ENCODE results near the gene LRRC59. TPM values are rescaled to one million over a fixed set of nuclear protein-coding genes. Genes with fewer than 3 reads are reported as not detected.

Gene LRRC59
- total RNA-seq, 1 donor from 2014 or later, result 185 TPM

GRCh38 chr17:50347117-50347893, 50.0 kb downstream of the LRRC59 start:
- Histone ChIP-seq H3K4me2 (ENCODE audit: low read length) (peak overlapping the region; percentile 89), H3K27ac (ENCODE audit: low read depth, low read length) (peak overlapping the region; percentile 20), H3K79me2 (ENCODE audit: insufficient read depth, low read length) (peaks cover 43% of the 10 kb centered on the region), H3K36me3 (ENCODE audit: insufficient read depth, low read length) (no peaks in the 10 kb centered on the region), H2AFZ (ENCODE audit: low read depth, low read length) (no peak overlapping the region), H3K9me3 (ENCODE audit: insufficient read depth, low read depth, low read length) (no peaks in the 10 kb centered on the region), H3K4me3 (ENCODE audit: insufficient read depth, low read depth, low read length) (peak overlapping the region; percentile 96), H4K20me1 (ENCODE audit: insufficient read depth, low read length) (peaks cover 38% of the 10 kb centered on the region), H3K27me3 (ENCODE audit: insufficient read depth, low read length) (peaks cover 2% of the 10 kb centered on the region), H3K4me1 (ENCODE audit: insufficient read depth, low read length) (peaks cover 27% of the 10 kb centered on the region), H3K9ac (ENCODE audit: low read length) (peak overlapping the region; percentile 89)
- no peak for TF ChIP-seq EZH2 (IDR thresholded peaks at IDR 0.05; ENCODE audit: insufficient read depth, low read length)
- no peak for TF ChIP-seq CTCF (IDR thresholded peaks at IDR 0.05; ENCODE audit: insufficient read depth, low read depth, low read length)
- Mint-ChIP-seq H3K4me3 (ENCODE audit: unreplicated experiment) (peak overlapping the region; percentile 94), H3K27me3 (ENCODE audit: low read depth, unreplicated experiment) (no peaks in the 10 kb centered on the region), H3K4me1 (ENCODE audit: low read depth, unreplicated experiment) (peaks cover 18% of the 10 kb centered on the region), H3K9me3 (ENCODE audit: unreplicated experiment) (no peaks in the 10 kb centered on the region), H3K36me3 (ENCODE audit: low read depth, unreplicated experiment) (peaks cover 7% of the 10 kb centered on the region), H3K27ac (ENCODE audit: unreplicated experiment) (peak overlapping the region; percentile 62)
- no peak for DNase-seq (ENCODE audit: low read depth)
- FAIRE-seq, result no peak

GRCh38 chr17:50346313-50347116, 50.8 kb downstream of the LRRC59 start:
- peak overlapping the region; percentile 62 for H3K27ac Mint-ChIP-seq (ENCODE audit: unreplicated experiment)
- Histone ChIP-seq H3K9ac (ENCODE audit: low read length) (peak overlapping the region; percentile 89), H3K79me2 (ENCODE audit: insufficient read depth, low read length) (peaks cover 43% of the 10 kb centered on the region), H3K4me1 (ENCODE audit: insufficient read depth, low read length) (peaks cover 27% of the 10 kb centered on the region), H2AFZ (ENCODE audit: low read depth, low read length) (peak overlapping the region; percentile 70), H3K9me3 (ENCODE audit: insufficient read depth, low read depth, low read length) (no peaks in the 10 kb centered on the region), H3K4me3 (ENCODE audit: insufficient read depth, low read depth, low read length) (peak overlapping the region; percentile 96), H3K27me3 (ENCODE audit: insufficient read depth, low read length) (peaks cover 2% of the 10 kb centered on the region), H4K20me1 (ENCODE audit: insufficient read depth, low read length) (peaks cover 30% of the 10 kb centered on the region), H3K36me3 (ENCODE audit: insufficient read depth, low read length) (no peaks in the 10 kb centered on the region), H3K27ac (ENCODE audit: low read depth, low read length) (peak overlapping the region; percentile 20), H3K4me2 (ENCODE audit: low read length) (peak overlapping the region; percentile 89)
- no peak for DNase-seq (ENCODE audit: low read depth)
- H3K27me3 Mint-ChIP-seq (ENCODE audit: low read depth, unreplicated experiment), result no peaks in the 10 kb centered on the region
- no peak for FAIRE-seq
- no peaks in the 10 kb centered on the region for H3K9me3 Mint-ChIP-seq (ENCODE audit: unreplicated experiment)
- H3K36me3 Mint-ChIP-seq (ENCODE audit: low read depth, unreplicated experiment), result peaks cover 2% of the 10 kb centered on the region
- peak overlapping the region; percentile 94 for H3K4me3 Mint-ChIP-seq (ENCODE audit: unreplicated experiment)
- peaks cover 18% of the 10 kb centered on the region for H3K4me1 Mint-ChIP-seq (ENCODE audit: low read depth, unreplicated experiment)
- no peak for TF ChIP-seq CTCF (IDR thresholded peaks at IDR 0.05; ENCODE audit: insufficient read depth, low read depth, low read length)
- TF ChIP-seq EZH2 (IDR thresholded peaks at IDR 0.05; ENCODE audit: insufficient read depth, low read length), result no peak
